Activated CD8-positive, alpha-beta memory T cell treated with anti-CD3 and anti-CD28 coated beads, Interleukin-2, amount 50 U/mL, for 1 hour (primary cell): ENCODE data around the gene PFDN1.
"Not testable (repeated sequence)": the region's sequence is repeated elsewhere in the genome, so short reads cannot be mapped to it uniquely, and the experiment has no call there.

Experiments
- DNase-seq: peaks from one replicate; pipeline ENCODE4 v3.0.0-alpha.2; 2020; ENCODE audit errors: extremely low read depth

PFDN1 gene

GRCh38 chr5:140214831-140215230, 88.1 kb downstream of the PFDN1 start:
- DNase-seq, result no peak

- DNase-seq, result no peak
Measured at GRCh38 chr5:140213370-140213983, 89.4 kb downstream of the PFDN1 start.

- DNase-seq, result no peak
Measured at GRCh38 chr5:140208065-140208464, 94.8 kb downstream of the PFDN1 start.

GRCh38 chr5:140207250-140207964, 95.5 kb downstream of the PFDN1 start:
- no peak for DNase-seq

GRCh38 chr5:140205952-140206351, 96.9 kb downstream of the PFDN1 start:
- DNase-seq, result no peak

- DNase-seq, result no peak
Measured at GRCh38 chr5:140205216-140205615, 97.7 kb downstream of the PFDN1 start.

GRCh38 chr5:140202610-140203009, 100.3 kb downstream of the PFDN1 start:
- no peak for DNase-seq

- no peak for DNase-seq
Measured at GRCh38 chr5:140202078-140202477, 100.8 kb downstream of the PFDN1 start.

- DNase-seq, result not testable (repeated sequence)
Measured at GRCh38 chr5:140198915-140199314, 104.0 kb downstream of the PFDN1 start.

GRCh38 chr5:140197023-140197422, 105.9 kb downstream of the PFDN1 start:
- DNase-seq, result no peak

GRCh38 chr5:140196115-140196814, 106.6 kb downstream of the PFDN1 start:
- DNase-seq, result no peak
